ENCODE data around the gene RHO.
A peak's percentile ranks its signal among the peaks of the same experiment; 100 is the strongest.

RHO gene

DNA sequence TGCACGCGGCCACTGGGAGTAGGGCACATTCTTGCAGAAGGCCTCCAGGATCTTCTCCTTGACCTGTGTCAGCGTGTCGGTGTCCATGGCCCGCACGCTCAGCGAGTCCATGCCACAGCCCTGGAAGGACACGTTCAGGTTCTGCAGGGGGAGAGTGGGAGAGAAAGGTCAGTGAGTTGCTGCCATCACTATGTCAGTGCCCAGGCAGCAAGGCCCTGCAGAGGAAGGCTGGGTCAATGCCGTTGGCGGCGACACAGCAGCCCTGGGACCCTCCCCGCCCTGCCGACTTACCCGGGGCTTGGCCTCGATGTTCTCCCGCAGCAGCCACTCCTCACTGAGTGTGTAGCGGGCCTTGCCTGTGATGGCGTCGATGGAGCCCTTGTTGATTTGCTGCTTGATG lies 34.4 kb downstream of the RHO start:
- no peak for ATAC-seq

DNA sequence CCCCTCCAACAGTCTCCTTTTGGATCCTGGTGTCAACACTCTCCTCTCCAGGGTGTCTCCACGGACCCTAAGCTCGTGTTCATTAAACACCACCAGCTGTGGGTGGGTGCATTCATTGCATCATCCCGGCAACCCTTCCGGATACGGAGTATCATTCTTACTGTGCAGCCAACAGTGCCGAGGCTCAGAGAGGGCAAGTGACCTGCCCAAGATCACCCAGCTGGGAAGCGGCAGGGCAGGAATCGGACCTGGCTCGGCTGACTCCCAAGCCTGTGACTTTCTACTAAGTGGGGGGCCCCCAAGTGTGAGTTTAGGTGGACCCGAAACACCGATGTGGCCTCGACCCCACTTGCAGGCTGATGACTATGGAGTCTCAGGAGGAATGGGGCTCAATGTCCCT lies 34.9 kb downstream of the RHO start:
- no peak for ATAC-seq

DNA sequence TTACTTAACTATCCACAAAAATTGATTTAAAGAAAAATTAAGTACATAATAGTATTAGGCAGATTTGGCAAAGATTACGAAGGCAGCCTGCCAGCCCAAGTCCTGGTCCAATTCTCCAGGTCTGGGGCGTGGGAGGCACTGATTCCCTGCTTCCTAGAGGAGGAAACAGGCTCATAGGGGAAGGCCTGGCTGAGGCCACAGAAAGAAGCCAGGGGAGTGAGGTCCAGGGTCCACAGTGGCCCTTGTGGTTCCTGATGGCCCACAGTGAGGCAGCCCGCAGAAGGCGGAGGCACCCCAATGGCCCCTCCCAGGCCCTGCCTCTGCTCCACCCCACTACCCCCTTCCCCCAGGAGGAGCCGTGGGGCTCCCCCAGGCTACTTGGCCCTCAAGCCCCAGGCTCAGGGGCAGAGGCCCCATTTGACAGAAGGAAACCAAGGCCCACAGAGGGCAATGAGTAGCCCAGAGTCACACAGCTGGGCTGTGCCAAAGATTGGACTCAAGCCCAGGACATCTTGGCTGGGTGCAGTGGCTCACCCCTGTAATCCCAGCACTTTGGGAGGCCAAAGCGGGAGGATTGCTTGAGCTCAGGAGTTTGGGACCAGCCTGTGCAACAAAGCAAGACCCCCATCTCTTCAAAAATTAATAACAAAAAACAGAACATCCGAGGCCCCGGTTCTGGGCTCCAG lies 35.6 kb downstream of the RHO start:
- ATAC-seq = no peak

DNA sequence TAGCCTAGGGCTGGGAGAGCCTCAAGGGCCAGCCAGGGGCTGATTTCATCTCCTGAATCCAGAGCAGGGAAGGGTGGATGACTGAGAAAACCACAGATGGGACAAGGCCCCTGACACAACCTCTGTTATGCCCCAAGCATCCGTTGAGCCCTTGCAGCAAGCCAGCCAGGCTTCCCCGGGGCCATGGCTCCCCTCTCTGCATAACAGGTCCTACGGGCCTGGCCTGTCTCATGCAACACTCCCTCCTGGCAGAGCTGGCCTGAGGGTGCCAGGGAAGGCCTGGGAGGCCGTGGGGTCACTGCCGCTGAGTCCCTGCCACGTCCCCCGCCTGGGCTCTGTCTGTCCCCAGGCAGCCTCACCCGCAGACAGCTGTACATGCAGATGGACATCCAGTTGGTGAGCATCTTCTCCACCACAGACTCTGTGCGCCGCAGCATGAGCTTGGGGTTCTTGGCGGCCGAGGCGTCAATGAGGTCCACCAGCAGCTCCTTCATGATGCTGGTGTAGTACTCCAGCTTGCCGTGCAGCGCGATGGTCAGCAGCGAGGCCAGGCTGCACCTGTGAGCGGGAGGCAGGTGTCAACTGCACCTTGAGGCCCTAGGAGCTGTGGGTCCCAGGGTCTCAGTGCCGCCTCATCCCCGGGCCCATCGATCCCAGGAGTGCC lies 36.7 kb downstream of the RHO start:
- no peak for ATAC-seq

DNA sequence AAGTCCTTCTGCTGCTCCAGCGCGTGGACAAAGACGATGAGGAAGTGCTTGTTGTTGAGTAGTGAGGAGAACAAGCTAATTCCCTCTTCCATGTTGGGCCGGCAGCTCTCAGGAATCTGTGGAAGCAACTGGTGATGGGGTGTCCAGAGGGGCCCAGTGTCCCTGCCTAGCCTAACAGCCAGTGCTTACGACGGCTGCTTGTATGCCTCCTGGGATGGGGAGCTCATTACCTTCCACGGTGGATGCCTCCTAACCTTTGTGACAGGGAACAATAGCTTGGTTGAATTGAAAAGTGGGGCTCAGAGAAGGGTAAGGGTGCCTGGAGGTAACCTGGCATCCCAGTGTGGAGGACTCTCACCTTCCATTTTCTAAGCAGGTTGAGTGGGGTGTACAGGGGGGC lies 37.5 kb downstream of the RHO start:
- ATAC-seq = no peak

DNA sequence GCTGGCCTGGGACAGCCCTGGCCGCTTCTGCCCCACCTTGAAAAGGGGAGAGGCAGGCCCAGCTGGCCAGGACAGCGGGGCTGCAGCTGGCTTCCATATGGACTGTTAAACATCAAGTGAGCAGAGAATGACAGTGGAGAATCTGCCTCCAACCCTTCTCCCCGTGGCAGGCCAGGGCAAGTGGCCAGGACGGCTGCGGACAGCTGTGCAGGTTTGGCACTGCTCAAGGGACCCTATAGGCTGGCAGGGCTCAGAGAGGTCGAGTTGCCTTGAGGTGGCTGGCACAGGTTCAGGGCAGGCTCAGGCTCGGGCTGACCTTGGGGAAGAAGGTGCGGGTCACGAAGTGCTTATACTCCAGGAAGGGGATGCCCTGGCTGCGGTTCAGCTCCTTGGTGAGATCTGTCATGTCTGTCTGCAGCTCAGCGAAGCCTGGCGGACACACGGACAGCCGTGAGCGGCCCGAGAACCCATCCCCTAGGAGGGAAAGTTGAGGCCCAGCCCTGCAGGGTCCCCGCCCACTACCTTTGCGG lies 38.8 kb downstream of the RHO start:
- ATAC-seq = no peak

DNA sequence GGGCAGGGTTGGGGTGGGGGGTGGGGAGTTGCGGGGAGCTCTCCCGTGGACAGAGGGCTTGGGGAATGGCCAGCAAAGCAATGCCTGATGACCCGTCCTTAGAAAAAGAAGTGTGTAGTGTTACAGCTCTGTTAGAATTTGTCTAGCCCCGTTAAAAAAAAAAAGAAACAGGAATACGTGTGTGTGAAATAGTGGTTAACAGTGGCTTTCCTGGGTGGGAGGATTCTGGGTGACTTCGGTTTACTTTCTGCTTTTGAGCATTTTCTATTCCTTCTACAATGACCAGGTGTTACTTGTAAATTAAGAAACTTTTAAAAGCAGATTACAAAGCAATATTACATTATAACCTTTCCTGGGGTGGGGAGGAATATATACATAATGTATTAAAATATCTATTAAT lies 39.5 kb downstream of the RHO start:
- ATAC-seq = no peak

DNA sequence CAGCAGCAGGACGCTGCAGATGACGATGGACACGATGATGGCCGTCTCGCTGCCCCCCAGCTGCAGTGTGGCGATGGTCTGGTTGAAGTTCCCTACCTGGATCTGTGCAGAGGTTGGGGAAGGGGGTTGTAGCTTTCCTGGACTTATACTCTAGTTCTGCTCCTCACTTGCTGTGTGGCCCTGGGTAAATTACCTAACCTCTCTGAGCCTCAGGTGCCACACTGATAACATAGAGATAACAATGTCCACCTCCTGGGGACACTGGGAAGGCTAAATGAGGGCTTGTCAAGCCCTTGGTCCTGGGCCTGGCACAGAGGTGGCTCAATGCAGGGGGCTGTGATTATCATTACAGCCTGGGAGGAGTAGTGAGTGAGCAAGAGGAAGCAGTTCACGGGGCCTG lies 41.4 kb downstream of the RHO start:
- no peak for ATAC-seq

DNA sequence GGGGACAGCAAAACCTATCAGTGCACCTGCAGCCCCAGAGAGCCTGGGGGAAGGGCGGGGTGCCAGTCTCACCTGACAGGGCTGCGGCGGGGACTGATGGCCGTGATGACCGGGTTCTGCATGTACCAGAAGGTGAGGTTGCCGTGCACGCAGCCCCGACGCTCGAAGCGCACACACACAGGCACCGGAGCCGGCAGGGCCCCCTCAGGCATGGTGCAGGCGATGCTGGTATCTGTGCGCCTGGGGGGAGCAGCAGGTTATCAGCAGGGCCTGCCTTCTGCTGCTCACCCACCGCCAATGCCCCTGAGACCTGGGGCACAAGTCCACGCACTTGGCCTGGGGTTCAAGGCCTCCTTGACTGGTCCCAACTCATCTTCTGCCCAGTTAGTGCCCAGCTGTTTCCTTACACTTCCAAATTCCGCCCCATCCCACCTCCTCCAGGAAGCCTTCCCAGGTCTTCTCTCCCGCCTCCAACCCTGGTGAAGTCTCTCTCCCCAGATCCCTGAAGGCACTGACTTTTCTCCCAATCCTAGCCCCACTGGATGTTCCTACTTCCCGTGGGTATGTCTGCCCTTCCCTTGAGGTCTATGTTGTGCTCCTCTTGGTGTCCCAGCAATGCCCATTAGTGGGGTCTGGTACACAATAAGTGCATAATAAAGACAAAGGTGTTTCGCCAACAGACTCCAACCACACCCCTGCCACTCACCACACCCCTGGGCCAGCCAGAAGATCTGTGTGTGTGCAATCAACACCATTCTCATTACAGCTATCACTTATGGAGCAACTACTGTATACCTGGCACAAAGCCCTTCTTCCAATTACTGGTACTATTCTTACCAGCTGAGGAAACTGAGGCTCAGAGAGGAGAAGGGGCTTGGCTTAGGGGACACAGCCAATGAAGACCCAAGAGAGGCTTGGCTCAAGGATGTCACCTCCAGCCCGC lies 43.4 kb downstream of the RHO start:
- no peak for ATAC-seq

DNA sequence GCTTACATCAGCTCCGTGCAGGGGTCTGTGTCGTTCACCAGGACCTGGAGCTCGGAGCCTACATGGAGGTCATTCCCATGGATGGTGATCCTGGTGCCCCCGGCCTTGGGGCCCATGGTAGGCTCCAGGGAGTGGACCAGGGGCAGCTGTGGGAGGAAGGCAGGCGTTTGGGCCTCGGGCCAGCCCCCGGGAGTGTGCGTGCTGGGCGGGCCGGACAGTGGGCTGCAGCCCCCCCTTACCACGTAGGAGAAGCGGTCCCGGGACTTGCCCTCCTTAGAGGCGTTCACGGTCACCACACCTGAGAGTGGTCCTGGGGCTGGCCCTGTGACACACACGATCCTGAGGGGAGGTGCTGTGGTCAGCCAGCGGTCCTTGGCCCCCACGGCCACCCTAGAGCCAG lies 44.2 kb downstream of the RHO start:
- ATAC-seq = no peak

DNA sequence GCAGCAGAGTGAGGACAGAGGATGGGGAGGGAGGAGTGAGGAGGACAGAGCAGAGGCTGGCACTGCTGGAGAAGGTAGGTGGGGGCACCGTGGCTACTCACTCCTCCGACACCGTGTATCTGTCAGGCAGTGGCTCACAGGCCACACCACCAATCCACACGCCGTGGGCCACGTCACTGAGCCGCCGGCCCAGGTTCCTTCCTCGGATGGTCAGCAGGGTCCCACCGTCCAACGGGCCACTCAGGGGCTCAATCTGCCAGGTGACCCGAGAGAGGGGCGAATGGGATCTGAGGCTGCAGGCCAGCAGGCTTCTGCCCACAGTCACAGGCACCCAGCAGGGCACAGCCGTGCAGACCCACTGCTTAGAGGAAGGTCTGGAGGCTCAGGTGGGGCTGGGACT lies 45.1 kb downstream of the RHO start:
- ATAC-seq = no peak

DNA sequence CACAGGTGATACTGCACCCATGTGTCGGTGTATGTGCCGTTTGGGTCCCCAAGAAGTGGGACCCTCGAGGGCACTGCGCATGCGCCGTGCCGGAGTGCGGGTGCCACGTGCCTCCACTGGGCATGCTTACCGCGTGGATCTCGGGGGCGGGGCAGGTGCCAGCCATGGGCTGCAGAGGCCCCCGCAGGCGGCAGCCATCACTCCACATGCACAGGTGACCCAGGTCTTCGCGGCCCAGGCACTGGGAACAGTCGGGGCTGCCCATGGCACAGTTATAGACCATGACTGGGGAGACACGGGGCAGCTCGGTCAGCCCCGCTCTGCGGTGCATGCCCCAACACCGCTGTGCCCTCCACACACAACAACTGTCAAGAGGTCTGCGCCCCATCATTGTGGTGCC lies 45.8 kb downstream of the RHO start:
- no peak for ATAC-seq

DNA sequence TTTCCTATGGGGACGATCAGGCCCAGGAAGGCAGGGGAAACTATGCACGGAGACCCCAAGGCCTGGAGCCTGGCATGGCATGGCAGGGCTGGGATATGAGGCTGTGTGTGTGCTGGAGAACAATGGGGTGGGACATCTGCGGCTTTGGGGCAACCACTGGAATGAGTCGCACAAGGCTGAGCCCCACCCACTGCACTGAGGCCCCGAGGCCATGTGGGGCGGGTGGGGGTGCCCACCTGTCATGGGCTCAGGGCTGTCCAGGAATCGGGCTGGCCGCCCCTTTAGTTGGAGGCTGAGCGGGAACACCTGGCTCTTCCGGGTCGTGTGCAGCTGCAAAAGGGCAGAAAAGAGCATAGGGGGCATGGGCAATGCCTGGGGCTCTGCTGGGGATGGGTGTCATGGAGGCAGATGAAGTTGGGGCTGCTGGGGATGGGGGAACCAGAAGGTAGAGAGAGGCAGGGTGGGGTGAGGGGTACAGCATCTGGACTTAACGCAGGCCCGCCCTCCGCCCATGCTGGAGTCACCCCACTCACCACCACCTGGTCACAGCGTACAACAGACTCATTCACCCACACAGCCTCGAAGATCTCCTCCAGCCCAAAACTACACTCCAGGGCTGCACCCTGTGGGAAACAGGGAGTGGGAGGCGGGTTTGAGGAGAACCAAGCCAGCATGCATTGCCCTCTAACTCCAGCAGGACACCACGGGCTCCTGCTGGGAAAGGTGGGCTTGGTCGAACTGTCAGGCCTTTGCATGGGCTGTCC lies 47.0 kb downstream of the RHO start:
- no peak for ATAC-seq

DNA sequence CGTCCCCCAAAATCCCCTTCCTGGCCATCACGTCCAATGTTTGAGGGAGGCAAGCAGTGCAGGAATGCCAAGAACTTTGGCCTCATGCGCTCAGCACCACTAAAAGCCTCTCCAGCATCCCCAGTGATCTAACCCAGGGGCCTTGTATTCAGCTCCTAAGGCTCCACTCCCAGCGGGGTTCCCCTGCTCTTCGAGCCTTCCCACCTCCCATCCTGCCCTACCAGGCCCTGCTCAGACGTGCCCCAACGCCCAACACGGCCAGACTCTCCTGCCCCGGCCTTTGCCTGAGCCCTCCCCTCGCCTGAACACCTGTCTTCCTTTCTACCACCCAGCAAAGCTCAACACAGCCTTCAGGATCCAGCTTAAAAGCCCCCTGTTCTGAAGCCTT lies 47.6 kb downstream of the RHO start:
- no peak for ATAC-seq

DNA sequence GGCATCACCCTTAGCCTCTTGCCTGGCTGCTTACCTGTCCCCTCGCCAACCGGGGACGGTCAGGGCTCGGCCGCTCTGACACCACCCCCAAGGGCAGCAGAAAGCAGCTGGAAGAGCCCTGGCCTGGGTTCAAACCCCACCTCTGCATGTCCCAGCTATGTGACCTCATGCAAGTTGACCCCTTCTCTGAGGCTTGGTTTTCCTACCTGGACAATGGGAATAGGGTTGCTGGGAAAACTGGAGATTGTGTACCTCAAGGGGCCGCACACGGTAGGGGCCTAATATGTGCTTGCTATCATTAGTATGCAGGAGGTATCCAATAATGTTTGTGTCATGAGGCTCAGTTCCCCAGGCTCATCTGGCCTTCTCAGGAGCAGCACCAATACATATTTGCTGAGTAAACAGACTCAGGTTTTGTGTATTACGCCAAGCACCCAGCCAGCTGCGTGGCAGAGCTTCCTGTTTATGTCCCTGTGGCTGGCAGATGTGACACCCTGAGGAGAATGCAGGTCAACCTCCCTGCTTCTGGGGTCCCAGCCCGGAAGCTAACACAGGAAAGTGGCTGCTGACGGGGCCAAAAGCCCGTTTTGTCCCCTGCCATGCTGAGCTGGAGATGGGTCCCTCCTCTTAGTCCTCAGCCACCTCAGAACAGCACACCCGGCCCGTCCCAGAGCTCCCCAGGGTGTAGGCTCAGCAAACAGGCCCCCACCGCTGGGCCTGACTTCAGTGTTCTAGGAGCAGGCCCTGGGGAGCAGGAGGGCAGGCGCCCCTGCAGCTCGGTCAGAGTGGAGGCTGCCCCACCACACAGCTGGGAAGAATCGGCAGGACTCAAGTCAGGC lies 48.3 kb downstream of the RHO start:
- ATAC-seq = peak; percentile 31 to 49

DNA sequence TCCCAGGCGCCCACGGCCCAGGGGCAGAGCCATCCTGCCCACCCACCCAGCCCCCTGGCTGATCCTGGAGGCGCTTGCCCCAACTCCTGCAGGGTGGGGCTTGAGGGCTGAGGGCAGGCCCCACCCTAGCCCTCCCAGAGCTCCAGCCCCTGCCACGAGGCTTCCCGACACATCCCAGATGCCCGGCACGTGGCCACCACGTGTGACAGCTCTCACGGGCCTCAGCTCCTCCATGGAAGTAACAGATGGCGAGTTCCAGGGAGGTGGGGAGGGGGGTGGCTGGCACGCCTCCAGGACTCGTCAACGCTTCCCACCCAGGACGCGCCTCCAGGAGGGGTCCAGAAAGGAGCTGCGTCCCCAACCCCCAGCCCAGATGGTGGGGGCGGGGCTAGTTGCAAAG lies 48.9 kb downstream of the RHO start:
- no peak for ATAC-seq

DNA sequence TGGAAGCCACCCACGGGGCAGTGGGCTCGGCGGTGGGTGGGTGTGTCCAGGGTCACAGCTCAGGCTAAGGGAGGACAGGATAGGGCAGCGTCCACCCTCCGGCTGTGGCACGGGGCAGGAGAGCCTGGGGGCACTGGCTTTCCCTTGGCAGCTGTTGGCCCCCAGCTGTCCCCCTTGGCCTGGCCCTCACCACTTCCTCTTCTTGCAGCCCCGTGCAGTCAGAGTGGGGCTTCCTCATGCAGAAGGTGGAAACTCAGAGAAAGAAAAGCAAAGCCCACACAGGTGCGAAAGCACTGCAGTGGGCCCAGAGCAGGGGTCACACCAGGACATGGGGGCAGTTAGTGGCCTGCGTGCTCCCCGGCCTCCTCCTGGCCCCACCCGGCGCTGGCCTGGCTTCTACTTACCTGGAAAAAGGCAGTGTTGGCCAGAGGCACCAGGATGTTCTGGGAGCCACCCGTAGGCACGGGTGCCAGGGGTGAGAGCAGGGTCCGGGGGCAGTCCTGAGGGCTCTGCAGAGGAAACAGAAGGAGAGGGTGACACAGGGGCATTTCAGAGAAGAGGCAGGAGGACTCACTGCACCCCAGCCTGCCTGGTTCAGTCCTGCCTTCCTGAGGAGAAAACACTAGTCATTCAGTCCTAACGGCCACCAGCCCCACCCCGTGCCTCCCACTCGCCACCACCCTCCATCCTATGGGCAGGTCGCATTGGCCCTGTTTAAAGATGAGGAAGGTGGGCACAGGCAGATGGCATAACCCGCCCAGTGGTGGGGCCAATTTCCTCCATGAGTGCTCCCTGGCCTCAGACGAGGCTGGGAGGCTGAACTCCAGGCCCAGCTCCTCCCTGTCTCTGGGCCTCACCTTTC lies 49.7 kb downstream of the RHO start:
- peak; percentile 22 to 25 for ATAC-seq

DNA sequence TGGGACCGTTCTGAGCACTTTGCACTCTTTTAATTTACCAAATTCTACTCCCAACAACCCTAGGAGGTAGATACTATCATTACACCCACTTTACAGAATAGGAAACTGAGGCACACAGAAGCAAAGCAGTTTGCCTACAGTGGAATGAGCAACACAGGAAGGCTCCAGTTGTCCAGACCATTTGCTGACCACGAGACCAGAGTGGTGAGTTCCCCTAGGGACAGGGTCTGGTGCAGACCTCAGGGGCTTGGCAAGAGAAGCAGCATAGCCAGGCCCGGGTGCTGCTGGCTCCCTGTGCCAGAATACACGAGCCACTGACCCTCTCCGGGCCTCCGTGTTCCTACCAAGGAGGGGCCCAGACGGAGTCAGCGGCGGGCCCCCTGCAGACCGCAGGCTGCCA lies 51.6 kb downstream of the RHO start:
- no peak for ATAC-seq

DNA sequence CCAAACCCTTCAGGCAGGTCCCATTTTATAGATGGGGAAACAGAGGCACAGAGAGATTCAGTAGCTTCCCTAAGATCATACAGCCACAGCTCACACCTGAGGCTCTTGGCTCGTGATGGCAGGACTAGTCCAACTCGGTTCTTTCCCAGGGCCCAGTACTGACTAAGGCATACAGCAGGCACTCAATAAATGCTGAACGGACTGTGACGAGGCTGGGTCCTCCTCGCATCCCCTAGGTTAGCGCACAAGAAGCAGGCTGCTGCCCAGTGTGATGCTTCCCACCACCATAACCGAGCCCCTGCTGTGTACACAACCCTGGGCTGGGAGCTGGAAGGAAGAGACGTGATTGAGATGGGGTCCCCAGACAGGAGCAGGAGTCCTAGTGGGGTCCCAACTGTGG lies 53.2 kb downstream of the RHO start:
- ATAC-seq = no peak

DNA sequence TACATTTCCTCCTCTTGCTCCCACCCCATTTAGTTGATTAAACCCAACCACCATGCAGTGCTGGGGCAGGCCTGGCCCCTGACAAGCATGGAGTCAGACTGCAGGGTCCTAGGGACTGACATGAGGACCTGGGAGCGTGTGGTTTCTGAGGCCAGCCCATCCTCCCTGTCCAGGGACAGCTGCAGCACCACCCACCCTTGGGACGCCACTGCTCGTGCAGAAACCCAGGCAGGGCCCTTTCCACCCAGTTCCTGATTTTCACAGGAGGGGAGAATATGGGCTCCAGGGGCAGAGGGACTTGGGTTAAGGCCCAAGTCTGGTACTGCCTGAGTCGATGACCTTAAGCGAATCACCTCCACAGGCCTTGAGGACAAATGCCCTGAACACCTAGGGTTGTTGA lies 54.4 kb downstream of the RHO start:
- ATAC-seq = no peak

DNA sequence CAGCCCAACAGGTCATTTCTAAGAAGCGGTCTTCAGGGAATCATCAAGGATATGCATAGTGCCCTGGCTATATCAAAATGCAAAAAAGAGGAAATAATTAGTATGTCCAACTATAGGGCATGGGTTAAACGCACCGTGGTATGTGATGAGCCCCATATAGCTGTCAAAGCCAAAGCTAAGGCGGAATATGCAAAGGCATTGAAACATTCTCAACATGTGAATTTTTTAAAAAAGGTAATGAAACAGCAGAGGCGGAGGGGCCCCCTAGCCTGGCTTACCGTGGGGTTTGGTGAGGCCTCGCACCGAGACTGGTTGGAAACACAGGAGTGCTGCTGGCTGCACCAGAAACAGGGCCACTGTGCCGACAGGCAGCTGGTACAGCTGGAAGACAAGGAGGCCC lies 54.9 kb downstream of the RHO start:
- no peak for ATAC-seq
